SK-N-SH treated with all-trans-retinoic acid at 6 μM for 48 hours (cell line): ENCODE data around the gene ID2.

Experiments used
- ATAC-seq: fragments of 200-7000 bp; cut with Tn5 transposase; 3 replicates; pipeline ENCODE4 v1.9.1; 2020; ENCODE audit warnings: mild to moderate bottlenecking, moderate library complexity
- ARNTL ChIP-seq: fragments of 450-650 bp; formaldehyde crosslinking; IDR thresholded peaks from 2 replicates; pipeline ENCODE4 v1.5.0; 2020; ENCODE audit warnings: low read depth, mild to moderate bottlenecking, moderate library complexity, borderline replicate concordance
- BACH2 ChIP-seq: fragments of 250-450 bp; sonication (Bioruptor Pico); IDR thresholded peaks from 2 replicates; pipeline ENCODE4 v1.9.0; 2021; ENCODE audit warnings: mild to moderate bottlenecking, borderline replicate concordance
- CREB5 ChIP-seq: fragments of 250-450 bp; sonication (Bioruptor Pico); IDR thresholded peaks from 2 replicates; pipeline ENCODE4 v1.5.1; 2020; ENCODE audit warnings: low read depth, mild to moderate bottlenecking, moderate library complexity
- CSDC2 ChIP-seq: fragments of 250-450 bp; sonication (Bioruptor Pico); IDR thresholded peaks from 2 replicates; pipeline ENCODE4 v1.5.0; 2020; ENCODE audit warnings: mild to moderate bottlenecking, moderate library complexity
- CSRNP3 ChIP-seq: fragments of 250-450 bp; sonication (Bioruptor Pico); IDR thresholded peaks from 2 replicates; pipeline ENCODE4 v1.5.1; 2021; ENCODE audit warnings: mild to moderate bottlenecking, moderate library complexity
- ESRRG ChIP-seq: fragments of 250-450 bp; sonication (Bioruptor Pico); IDR thresholded peaks from 2 replicates; pipeline ENCODE4 v1.6.1; 2021; ENCODE audit warnings: mild to moderate bottlenecking
- GLIS3 ChIP-seq: fragments of 250-450 bp; sonication (Bioruptor Pico); IDR thresholded peaks from 2 replicates; pipeline ENCODE4 v1.5.0; 2020; ENCODE audit warnings: mild to moderate bottlenecking, moderate library complexity
- ISL1 ChIP-seq: fragments of 250-450 bp; sonication (Bioruptor Pico); IDR thresholded peaks from 2 replicates; pipeline ENCODE4 v2.1.2; 2022; ENCODE audit warnings: mild to moderate bottlenecking, moderate library complexity
- OSR1 ChIP-seq: fragments of 250-450 bp; sonication (Bioruptor Pico); IDR thresholded peaks from 2 replicates; pipeline ENCODE4 v1.8.0; 2022; ENCODE audit warnings: moderate library complexity, mild to moderate bottlenecking, inconsistent platforms
- POU6F1 ChIP-seq: fragments of 250-450 bp; sonication (Bioruptor Pico); IDR thresholded peaks from 2 replicates; pipeline ENCODE4 v1.8.0; 2021; ENCODE audit warnings: low read depth, mild to moderate bottlenecking, moderate library complexity, borderline replicate concordance
- PPARA ChIP-seq: fragments of 250-450 bp; sonication (Bioruptor Pico); IDR thresholded peaks from 2 replicates; pipeline ENCODE4 v1.5.0; 2020; ENCODE audit warnings: mild to moderate bottlenecking, borderline replicate concordance
- RARB ChIP-seq: fragments of 250-450 bp; sonication (Bioruptor Pico); IDR thresholded peaks from 2 replicates; pipeline ENCODE4 v1.8.0; 2021; ENCODE audit warnings: mild to moderate bottlenecking, moderate library complexity
- SNAI2 ChIP-seq: fragments of 250-450 bp; sonication (Bioruptor Pico); IDR thresholded peaks from 2 replicates; pipeline ENCODE4 v1.5.0; 2020; ENCODE audit warnings: mild to moderate bottlenecking, moderate library complexity
- TCF4 ChIP-seq: fragments of 250-450 bp; sonication (Bioruptor Pico); IDR thresholded peaks from 2 replicates; pipeline ENCODE4 v1.8.0; 2021; ENCODE audit warnings: mild to moderate bottlenecking, moderate library complexity, borderline replicate concordance
- TOX ChIP-seq: fragments of 250-450 bp; sonication (Bioruptor Pico); IDR thresholded peaks from 2 replicates; pipeline ENCODE4 v1.8.0; 2021; ENCODE audit warnings: mild to moderate bottlenecking, moderate library complexity, borderline replicate concordance
- ZC3H10 ChIP-seq: fragments of 250-450 bp; sonication (Bioruptor Pico); IDR thresholded peaks from 2 replicates; pipeline ENCODE4 v1.5.1; 2021; ENCODE audit warnings: mild to moderate bottlenecking, moderate library complexity
- ZFP3 ChIP-seq: fragments of 250-450 bp; sonication (Bioruptor Pico); IDR thresholded peaks from 2 replicates; pipeline ENCODE4 v1.5.0; 2020; ENCODE audit warnings: mild to moderate bottlenecking, moderate library complexity
- ZFP30 ChIP-seq: fragments of 450-650 bp; formaldehyde crosslinking; IDR thresholded peaks from 2 replicates; pipeline ENCODE4 v1.5.0; 2022; ENCODE audit warnings: mild to moderate bottlenecking, moderate library complexity
- ZNF565 ChIP-seq: fragments of 450-650 bp; formaldehyde crosslinking; conservative IDR thresholded peaks from 2 replicates; pipeline ENCODE4 v1.5.0; 2020; ENCODE audit warnings: low read depth, mild to moderate bottlenecking, moderate library complexity
- ZNF70 ChIP-seq: fragments of 450-650 bp; formaldehyde crosslinking; IDR thresholded peaks from 2 replicates; pipeline ENCODE4 v1.5.0; 2020; ENCODE audit warnings: mild to moderate bottlenecking, moderate library complexity
- ZNF8 ChIP-seq: fragments of 450-650 bp; formaldehyde crosslinking; IDR thresholded peaks from 2 replicates; pipeline ENCODE4 v1.5.0; 2020; ENCODE audit warnings: mild to moderate bottlenecking, moderate library complexity

Gene ID2

GRCh38 chr2:8666581-8666980 lies 15.3 kb upstream of the ID2 start (continued):
- TF ChIP-seq POU6F1 (CRISPR knock-in tag) (no peak), ZNF70 (CRISPR knock-in tag) (no peak), CREB5 (CRISPR knock-in tag) (no peak), OSR1 (no peak)

- TF ChIP-seq ZFP30 (CRISPR knock-in tag) (no peak), POU6F1 (CRISPR knock-in tag) (no peak), RARB (no peak), OSR1 (no peak), GLIS3 (CRISPR knock-in tag) (no peak), TOX (no peak), ZC3H10 (CRISPR knock-in tag) (no peak), ZNF565 (CRISPR knock-in tag) (no peak), ZNF8 (CRISPR knock-in tag) (no peak), SNAI2 (no peak), PPARA (CRISPR knock-in tag) (no peak), CSRNP3 (CRISPR knock-in tag) (no peak), BACH2 (CRISPR knock-in tag) (no peak), CREB5 (CRISPR knock-in tag) (no peak)
- no peak for ATAC-seq
These were observed 13.9 kb upstream of the ID2 start for GRCh38 chr2:8667896-8668512.

- ATAC-seq: no peak
- no peak for TF ChIP-seq OSR1
- TF ChIP-seq ZFP3 (CRISPR knock-in tag): no peak
- TF ChIP-seq TCF4 (CRISPR knock-in tag): no peak
- no peak for TF ChIP-seq BACH2 (CRISPR knock-in tag)
- no peak for TF ChIP-seq ARNTL (CRISPR knock-in tag)
- no peak for TF ChIP-seq CSDC2 (CRISPR knock-in tag)
- TF ChIP-seq ZNF8 (CRISPR knock-in tag): no peak
- no peak for TF ChIP-seq CREB5 (CRISPR knock-in tag)
- no peak for TF ChIP-seq ZNF70 (CRISPR knock-in tag)
- TF ChIP-seq ESRRG: no peak
- TF ChIP-seq PPARA (CRISPR knock-in tag): no peak
- no peak for TF ChIP-seq ISL1 (CRISPR knock-in tag)
These were observed 12.6 kb upstream of the ID2 start for GRCh38 chr2:8669157-8669817.
